GM19099 (cell line): ENCODE results near the gene MPZ.

Source experiments
- POLR2A ChIP-seq: IDR thresholded peaks from 3 replicates; pipeline ENCODE4 v1.6.1; 2011; ENCODE audit warnings: low read depth; ENCODE audit not compliant: insufficient read length; ENCODE audit errors: extremely low read depth

The MPZ gene

DNA sequence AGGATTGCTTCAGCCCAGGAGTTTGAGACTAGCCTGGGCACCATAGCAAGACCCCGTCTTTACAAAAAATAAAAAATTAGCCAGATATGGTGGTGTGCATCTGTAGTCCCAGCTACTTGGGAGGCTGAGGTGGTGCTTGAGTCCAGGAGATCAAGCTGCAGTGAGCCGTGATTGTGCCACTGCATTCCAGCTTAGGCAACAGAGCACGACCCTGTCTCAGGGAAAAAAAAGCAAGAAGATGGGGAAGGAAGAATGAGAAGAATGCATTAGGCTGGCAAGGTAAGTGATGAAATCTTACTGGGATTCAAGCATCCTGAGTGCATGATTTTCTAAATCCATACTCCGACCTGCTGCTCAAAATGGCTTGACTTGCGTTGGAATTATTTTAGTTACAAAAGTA is 44.5 kb downstream of the MPZ start:
- TF ChIP-seq POLR2A = no peak

DNA sequence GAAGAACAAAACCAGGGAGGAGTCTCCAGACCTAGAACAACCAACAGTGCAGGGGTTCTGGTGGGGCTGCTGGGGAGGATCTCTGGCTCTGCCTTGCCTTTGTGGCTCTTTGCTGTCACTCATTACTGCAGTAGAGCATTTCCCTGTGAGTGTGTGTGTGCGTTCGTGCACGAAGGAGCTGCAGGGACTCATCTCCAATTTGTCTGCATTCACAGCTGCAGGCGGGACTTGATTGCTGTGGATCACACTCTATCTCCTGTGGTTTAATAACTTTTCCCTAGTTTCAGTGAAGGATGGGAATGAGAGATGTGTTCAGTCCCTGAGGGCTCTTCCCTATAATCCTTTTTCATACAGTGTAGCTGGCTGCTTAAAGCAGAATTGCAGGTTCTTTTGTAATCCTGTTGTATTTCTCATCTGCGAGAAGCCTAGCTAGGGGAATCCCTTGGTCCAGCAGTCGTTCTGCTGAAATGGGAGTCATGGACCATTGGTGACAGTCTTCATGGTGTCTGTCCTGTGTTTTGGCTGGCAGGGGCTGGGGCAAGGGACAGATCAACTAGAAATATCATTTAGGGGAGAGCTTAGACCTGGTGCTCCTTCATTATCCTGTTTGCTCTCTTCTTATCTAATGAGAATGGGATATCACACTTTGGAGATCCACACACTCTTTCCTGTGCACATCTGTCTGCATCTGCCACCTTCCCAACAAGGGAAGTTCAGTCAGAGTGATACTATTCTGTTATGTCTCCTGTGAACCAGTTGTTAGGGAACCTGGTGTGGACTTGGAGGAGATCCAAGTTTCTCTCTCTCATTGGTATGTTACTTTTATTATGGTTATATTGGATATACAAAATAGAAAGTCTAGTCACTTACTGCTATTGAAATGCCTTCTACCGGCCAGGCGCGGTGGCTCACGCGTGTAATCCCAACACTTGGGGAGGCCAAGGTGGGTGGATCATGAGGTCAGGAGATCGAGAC is 48.2 kb downstream of the MPZ start:
- TF ChIP-seq POLR2A = no peak

DNA sequence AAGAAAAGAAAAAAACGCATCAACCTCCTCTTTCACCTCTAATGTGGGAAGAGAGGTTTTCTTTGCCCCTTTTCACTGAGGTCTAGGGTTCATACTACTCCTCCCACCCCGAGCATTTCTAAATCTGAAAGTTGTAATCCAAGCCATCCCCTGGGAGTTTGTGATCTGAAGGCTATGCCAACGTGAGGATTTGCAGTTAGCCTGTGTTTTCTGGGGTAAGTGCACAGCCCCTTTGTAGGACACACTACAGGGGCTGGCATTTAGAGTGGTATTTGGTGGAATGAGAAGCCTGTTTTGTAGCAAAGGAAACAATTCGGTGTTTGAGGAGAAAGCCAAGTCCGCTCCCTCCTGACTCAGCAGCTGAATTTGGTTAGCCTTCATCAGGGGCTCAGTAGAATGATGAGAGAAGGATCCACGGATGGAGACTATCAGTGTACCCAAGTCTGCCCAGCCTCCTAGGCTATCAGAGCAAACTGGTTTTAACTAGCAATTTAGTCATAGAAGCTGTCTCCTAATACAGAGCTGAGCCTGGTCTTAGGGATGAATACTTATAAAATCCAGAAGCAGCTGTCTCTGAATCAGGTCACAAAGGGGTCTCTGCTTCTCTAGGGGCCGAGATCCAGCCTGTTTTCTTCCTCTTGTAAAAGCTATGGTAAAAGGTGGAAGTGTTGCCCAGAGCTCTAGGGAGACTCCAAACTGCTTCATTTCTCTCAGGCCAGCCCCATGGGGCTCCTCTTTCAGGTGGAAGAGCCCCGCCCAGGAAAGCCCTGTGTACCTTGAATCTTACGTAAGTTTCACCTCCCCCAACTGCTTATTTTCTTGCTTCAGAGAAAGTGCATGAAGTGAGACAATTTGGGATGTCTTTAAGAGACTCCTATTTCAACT is 49.1 kb downstream of the MPZ start:
- no peak for TF ChIP-seq POLR2A

DNA sequence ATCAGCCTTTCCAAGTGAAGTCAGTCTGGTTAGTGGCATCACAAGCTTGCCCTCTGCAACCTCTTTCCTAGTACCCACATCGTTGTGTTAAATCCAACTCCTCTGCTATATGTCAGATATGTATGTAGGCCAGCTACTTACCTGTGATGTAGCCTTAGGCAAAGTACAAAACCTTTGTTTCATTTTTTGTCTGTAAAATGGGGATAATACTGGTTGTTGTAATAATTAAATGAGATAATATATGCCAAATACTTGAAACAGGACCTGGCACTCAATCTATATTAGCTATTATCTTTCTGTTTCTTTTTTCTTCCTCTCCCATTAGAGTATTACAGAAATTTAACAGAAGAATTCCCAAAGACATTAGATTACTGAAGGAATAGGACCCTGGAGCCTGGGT is 50.0 kb downstream of the MPZ start:
- no peak for TF ChIP-seq POLR2A

DNA sequence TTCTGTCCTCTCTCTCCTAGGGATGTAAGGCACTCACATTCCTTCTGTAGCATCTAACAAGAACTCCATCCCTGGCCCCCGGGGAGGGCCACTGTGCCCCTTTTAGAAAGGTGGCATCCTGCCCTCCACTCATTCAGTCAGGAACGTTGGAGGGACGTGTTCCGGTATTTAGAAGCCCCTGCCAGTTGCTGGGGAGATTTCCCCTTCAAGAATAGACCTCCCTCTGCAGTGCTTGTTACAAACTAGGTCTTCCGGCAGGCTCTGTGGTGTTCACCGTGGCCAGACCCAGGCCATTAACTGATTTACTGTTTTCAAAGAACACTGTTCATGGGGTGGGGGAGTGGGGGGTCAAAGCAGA is 50.4 kb downstream of the MPZ start:
- TF ChIP-seq POLR2A = no peak

DNA sequence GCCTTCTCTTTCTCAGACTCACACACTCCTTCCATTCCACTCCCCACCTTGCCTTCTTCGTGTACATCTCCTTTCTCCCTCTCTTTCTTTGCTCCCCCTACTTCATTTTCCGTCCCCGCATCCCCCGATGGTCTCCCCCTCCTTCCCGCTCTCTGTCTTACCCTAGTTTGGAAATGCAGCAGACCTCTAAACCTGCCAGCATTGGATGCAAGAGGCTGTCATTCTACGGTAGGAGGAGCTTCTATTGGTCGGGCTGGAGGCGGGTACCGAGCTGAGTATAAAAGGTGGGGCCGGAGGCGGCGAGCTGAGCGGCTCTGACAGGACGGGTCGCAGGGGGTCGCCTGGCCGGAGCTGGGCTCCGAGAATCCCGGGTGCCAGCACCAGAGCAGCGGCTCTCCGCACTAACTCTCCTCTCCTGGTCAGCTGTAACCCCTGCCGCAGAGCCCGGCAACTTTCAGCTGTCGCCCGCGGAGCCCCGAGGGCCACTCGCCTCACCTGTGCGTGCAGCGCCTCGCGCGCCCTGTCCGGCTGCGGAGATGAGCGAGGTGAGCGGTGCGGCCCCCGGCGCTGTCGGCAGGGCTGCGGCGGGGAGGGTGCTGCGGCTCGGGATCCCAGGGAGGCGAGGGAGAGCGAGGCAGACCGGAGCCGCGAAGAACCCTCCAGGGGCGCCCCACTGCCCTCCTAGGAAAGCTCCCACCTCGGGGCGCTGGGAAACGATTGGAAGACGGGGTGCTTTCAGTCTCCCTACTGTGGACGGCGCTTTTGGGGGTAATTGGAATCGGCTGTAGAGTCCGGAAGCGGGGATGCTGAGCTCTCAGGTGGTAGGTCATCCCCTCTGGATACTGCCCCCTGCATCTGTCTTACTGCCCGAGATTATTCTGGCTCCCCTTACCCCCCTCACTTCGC is 51.1 kb downstream of the MPZ start, which contains the start of gene PCP4L1:
PCP4L1 (plus strand) TSS at position 307 of the 906 bp plus-strand sequence; CDS start at position 537, 230 bp downstream.
- TF ChIP-seq POLR2A = peak; percentile 38
